Measurements from ENCODE around the gene KLC4.

DNA sequence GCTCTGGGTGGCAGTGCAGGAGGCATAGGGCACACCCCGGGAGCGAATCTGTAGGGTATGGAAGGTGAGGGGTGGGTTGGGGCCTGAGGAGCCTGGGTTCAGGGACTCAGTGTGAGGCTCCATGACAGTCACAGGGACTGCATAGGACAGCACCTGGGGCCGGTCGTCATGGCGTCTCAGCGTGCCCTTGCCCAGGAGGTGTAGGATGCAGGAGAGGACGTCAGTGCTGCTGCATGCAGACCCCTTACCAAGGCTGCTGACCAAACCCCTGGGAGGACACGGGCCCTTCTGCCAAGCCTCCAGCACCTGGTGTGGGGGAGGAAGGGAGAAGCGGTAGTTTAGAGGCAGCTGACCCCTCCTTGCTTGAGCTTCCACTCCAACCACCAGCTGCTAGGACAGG is 21.7 kb upstream of the KLC4 start:
- TF ChIP-seq, protein P1, sequence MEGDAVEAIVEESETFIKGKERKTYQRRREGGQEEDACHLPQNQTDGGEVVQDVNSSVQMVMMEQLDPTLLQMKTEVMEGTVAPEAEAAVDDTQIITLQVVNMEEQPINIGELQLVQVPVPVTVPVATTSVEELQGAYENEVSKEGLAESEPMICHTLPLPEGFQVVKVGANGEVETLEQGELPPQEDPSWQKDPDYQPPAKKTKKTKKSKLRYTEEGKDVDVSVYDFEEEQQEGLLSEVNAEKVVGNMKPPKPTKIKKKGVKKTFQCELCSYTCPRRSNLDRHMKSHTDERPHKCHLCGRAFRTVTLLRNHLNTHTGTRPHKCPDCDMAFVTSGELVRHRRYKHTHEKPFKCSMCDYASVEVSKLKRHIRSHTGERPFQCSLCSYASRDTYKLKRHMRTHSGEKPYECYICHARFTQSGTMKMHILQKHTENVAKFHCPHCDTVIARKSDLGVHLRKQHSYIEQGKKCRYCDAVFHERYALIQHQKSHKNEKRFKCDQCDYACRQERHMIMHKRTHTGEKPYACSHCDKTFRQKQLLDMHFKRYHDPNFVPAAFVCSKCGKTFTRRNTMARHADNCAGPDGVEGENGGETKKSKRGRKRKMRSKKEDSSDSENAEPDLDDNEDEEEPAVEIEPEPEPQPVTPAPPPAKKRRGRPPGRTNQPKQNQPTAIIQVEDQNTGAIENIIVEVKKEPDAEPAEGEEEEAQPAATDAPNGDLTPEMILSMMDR (IDR thresholded peaks at IDR 0.05): no peak
- no peak for TF ChIP-seq POLR2A (IDR thresholded peaks at IDR 0.05)
